Measurements from ENCODE around the gene LBHD1.
"Not testable (repeated sequence)": the region's sequence is repeated elsewhere in the genome, so short reads cannot be mapped to it uniquely, and the experiment has no call there.

The LBHD1 gene

GRCh38 chr11:62656796-62657429 lies 15.2 kb downstream of the LBHD1 start:
- DNase-seq, result no peak

DNA sequence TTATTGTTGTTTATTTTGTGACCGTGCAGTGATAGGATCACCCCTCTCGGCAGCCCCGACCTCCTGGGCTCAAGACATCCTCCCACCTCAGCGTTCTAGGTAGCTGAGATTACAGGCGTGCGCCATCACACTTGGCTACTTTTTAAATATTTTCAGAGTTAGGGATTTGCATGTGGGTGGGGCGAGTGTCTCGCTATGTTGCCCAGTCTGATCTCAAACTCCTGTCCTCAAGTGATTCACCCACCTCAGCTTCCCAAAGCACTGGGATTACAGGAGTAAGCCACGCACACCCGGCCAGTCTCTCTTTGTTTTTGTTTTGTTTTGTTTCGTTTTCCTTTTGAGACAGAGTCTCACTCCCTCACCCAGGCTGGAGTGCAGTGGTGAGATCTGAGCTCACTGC lies 17.8 kb downstream of the LBHD1 start:
- DNase-seq, result no peak

- no peak for DNase-seq
Measured at GRCh38 chr11:62652161-62653006, 19.7 kb downstream of the LBHD1 start.

DNA sequence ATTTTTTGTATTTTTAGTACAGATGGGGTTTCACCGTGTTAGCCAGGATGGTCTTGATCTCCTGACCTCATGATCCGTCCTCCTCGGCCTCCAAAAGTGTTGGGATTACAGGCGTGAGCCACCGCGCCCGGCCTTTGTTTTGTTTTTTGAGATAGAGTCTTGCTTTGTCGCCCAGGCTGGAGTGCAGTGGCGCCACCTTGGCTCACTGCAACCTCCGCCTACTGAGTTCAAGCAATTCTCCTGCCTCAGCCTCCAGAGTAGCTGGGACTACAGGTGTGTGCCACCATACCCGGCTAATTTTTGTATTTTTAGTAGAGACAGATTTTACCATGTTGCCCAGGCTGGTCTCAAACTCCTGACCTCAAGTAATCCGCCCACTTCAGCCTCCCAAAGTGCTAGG lies 21.8 kb downstream of the LBHD1 start:
- not testable (repeated sequence) for DNase-seq

DNA sequence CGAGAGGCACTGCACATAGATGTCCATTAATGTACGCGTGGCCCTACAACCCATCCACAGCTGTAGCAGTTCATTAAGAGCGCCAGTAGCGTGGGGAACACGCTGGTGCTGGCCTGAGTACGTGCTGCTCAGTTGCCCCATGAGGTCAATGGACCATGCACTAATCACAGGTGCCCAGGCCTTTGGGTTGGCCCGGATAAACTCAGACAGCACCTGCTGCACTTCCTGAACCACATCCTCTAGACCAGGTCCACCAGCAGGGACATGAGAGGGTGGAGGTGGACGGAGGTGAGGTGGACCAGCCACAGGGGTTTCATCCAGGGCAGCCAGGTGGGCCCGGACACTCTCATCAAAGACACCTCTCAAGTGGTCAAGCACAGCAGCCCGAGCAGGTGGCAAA lies 22.6 kb downstream of the LBHD1 start:
- DNase-seq, result no peak

- no peak for DNase-seq
Measured at GRCh38 chr11:62648967-62649364, 23.1 kb downstream of the LBHD1 start.

DNA sequence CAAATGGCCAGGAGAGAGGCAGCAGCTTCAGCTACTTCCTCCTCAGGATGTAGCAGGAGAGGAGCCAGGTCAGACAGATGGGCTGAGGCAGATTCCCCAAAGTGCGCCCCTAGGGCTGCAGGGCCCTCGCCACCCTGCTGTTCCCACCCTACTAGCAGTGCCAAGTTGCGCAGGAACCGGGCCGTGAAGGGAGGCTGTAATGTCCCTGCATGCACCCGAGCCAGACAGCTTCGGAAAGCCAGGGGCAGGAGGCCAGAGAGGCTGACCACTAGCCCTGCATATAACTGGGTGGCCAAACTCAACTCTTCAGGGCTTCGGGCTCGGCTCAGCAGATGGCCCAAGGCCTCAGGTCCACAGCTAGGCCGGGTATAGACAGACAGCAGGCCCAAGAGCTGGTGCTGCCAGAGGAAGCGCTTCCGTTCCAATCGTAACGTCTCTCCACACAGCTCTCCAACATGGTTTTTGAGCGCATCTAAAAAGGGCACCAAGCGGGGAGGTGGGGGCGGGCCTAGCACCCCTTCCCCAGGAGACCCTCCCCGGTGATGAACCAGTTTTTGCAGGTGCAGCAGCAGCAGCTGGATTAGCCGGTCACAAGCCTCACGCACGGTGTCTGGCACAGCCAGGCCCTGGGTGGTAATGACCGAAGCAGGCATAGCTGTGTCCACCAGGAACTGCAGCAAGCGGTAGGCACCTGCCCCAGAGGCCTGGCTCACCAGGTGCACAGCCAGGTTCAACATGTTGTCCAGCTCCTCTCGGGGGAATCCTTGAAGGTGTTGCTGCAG lies 23.7 kb downstream of the LBHD1 start:
- DNase-seq, result no peak

GRCh38 chr11:62647609-62648005 lies 24.5 kb downstream of the LBHD1 start:
- DNase-seq, result no peak

GRCh38 chr11:62646825-62647608 lies 25.1 kb downstream of the LBHD1 start:
- DNase-seq, result no peak

DNA sequence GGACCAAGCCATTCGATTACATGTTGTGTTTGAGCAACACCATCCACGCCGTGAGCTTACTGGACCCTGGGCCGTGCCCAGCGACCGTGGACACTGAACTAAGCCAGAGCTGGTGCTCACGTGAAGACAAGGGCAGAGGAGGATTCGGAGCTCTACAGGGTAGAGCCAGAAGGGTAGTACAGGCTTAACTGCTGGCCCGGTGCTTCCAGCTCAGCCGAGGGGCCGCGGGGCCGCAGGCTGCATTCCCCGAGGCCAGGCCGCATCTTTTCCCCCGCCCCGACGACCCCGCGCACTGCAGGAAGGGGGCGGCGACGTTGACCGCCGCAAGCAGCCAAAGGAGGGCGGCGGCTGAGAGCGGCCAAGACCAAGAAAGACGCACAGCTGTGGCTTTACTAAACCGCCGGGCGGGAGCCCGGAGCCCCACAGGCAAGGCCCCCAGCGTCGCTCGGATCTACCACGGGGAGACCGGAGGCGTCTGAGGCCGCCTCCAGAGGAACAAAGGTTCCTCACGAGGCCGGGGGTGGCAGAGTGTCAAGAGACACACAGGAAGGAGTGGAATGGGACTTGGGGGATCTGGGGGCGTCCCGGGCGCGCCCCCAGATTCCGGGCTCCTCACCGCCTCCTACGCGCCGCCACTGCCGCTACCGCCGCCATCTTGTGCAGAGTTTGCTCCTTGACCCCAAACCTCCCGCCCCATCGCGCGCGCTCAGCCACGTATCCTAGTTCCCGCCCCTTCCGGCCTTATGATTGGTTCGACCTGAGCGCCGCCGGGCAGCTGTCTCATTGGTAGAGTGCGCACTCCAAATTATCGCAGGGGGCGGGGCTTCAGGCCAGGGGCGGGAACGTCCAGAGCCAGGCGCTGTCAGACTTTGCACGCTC lies 25.9 kb downstream of the LBHD1 start, which contains the start of gene GANAB:
TSS of gene GANAB (minus strand) at position 668 of the 879 bp plus-strand sequence. CDS start at position 654, 14 bp downstream.
- peak; percentile 100 for DNase-seq

- DNase-seq, result no peak
Measured at GRCh38 chr11:62645671-62645945, 26.5 kb downstream of the LBHD1 start.

- DNase-seq, result no peak
Measured at GRCh38 chr11:62644220-62644619, 27.8 kb downstream of the LBHD1 start.

DNA sequence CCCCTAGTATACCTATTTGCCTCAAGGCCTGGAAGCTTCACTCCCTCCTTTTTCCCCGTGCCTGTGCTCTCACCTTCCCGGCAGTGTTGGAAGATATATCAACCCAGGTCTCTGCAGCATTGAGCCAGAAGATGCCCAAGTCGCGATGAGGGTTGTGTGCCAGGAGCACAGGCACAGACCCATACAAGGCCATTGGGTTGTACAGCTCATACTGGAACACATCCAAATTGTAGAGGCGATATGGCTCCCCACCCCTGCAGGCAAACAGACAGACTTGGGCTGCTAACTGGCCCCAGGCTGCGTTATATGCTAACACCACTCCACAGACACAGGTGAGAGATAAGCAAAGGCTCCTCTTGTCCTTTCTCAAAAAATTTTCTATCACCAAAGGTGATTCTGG lies 39.6 kb downstream of the LBHD1 start:
- no peak for DNase-seq

DNA sequence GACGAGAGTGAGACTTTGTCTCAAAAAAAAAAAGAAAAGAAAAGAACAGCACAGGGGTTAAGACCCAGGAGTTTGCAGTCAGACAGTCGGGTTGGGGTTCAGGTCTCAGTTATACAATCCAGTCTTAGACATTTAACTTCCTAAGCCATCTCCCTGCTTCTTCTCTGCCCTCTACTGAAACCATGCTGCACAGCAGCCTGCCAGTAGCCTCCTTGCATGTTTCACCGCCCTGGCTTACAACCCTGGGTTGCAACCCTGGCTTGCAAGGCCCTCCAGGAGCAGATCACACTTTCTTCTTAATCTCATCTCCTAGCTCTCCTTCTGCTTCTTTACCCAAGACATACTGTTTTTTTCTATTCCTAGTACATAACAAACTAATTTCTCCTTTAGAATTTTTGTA lies 44.4 kb downstream of the LBHD1 start:
- no peak for DNase-seq

- no peak for DNase-seq
Measured at GRCh38 chr11:62622476-62623089, 49.5 kb downstream of the LBHD1 start.

- DNase-seq, result peak; percentile 98
Measured at GRCh38 chr11:62621567-62622470, 50.2 kb downstream of the LBHD1 start, which contains the start of gene B3GAT3. TSS of gene B3GAT3 (minus strand) at chr11:62621986. CDS start at chr11:62621947, 39 bp downstream.

DNA sequence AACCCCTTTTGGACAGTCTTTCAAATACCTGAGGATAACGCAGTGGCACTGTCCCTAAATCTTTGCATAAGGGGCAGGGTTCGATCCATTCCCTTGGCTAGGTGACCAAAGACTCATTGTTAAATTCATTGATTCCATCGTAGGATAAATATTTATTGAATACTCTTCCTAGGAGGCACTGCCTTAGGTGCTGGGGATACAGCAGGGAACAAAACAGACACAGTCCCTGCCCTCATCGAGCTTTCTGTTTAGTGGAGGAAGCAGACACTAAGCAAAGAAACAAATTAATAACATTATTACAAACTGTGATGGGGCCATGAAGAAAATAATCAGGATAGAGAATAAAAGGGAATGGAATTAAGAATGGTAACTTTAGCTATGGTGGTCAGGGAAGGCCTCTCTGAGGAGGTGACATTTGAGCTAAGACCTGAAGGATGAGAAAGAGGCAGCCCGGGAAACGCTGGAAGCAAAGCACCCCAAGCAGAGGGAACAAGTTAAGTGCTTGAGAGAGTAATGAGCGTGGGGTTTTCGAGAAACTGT lies 51.0 kb downstream of the LBHD1 start:
- DNase-seq, result no peak

DNA sequence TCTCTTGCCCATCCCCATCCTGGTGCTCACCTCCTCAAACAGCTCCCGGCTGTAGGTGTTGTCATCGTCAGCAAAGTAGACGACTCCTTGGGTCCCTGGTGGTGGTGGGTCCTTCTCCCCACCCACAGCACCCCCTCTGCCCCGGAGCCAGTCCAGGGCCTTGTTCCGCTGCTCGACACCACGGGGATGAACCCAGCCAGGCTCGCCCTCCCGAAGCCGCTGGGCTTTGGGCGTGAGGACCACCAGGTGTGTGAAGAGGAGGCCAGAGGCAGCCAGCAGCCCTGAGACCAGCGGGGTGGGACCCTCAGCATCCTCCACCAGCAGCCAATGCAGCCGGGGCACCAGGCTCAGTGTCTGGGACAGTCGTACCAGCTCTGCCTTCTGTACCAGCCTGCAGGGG lies 55.1 kb downstream of the LBHD1 start:
- not testable (repeated sequence) for DNase-seq

GRCh38 chr11:62615521-62615920 lies 56.5 kb downstream of the LBHD1 start:
- no peak for DNase-seq

- peak; percentile 75 for DNase-seq
Measured at GRCh38 chr11:62614275-62614674, 57.8 kb downstream of the LBHD1 start.

Data from activated CD4-positive, alpha-beta T cell treated with anti-CD3 and anti-CD28 coated beads for 48 hours (primary cell).